ENCODE results near the gene PSMA7.

DNA sequence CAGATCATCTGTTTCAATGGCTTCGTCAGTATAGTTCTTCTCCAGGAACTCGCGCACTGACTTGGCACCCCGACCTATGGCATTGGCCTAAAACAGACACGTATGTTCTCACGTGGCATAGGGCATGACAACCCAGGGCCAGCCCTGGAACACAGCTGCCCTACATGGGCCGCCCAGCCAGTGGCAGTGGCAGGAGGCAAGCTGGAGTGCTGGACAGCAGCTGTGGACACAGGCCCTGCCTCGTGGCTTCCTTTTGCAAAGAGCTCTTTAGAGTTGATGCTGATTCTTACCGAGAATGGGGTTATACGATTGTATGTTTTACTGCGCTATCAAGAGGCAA, 5.0 kb downstream of the PSMA7 start:
- TF ChIP-seq TCF12 (IDR thresholded peaks at IDR 0.05) (no peak), NFIC (IDR thresholded peaks at IDR 0.05; ENCODE audit: borderline replicate concordance) (no peak)
